Loucy (cell line): ENCODE measurements around the gene CRTAC1.

Source experiments
- H2AFZ ChIP-seq: fragments of 200-600 bp; sonication (generic); 2 replicates; pipeline ENCODE4 v1.6.0; 2016; ENCODE audit warnings: antibody characterized with exemption, mild to moderate bottlenecking, low read length, moderate library complexity
- H3F3A ChIP-seq: fragments of 200-600 bp; 2 replicates; pipeline ENCODE4 v1.6.0; 2016; ENCODE audit warnings: antibody characterized with exemption, low read depth, mild to moderate bottlenecking
- H3K27me3 ChIP-seq: fragments of 200-600 bp; sonication (generic); 2 replicates; pipeline ENCODE4 v1.6.1; 2014; ENCODE audit warnings: low read length, mild to moderate bottlenecking; ENCODE audit not compliant: insufficient read depth, poor library complexity, severe bottlenecking
- H3K36me3 ChIP-seq: fragments of 200-600 bp; sonication (generic); 2 replicates; pipeline ENCODE4 v1.6.1; 2016; ENCODE audit warnings: low read length; ENCODE audit not compliant: insufficient read depth
- H3K4me1 ChIP-seq: fragments of 200-600 bp; sonication (generic); 2 replicates; pipeline ENCODE4 v1.5.1; 2014; ENCODE audit warnings: low read length, mild to moderate bottlenecking; ENCODE audit not compliant: insufficient read depth, poor library complexity, severe bottlenecking
- H3K4me2 ChIP-seq: fragments of 200-600 bp; sonication (generic); 2 replicates; pipeline ENCODE4 v1.6.0; 2014; ENCODE audit warnings: antibody characterized with exemption, low read length, low read depth, mild to moderate bottlenecking; ENCODE audit not compliant: poor library complexity, severe bottlenecking
- H3K4me3 ChIP-seq: fragments of 200-600 bp; sonication (generic); 2 replicates; pipeline ENCODE4 v1.5.1; 2014; ENCODE audit warnings: low read length, mild to moderate bottlenecking, mixed read lengths; ENCODE audit not compliant: poor library complexity, severe bottlenecking
- H3K79me2 ChIP-seq: fragments of 200-600 bp; sonication (generic); 2 replicates; pipeline ENCODE4 v1.6.1; 2014; ENCODE audit warnings: low read length; ENCODE audit not compliant: insufficient read depth
- H3K9ac ChIP-seq: fragments of 200-600 bp; sonication (generic); 2 replicates; pipeline ENCODE4 v1.6.0; 2014; ENCODE audit warnings: mild to moderate bottlenecking, low read depth, low read length, moderate library complexity; ENCODE audit not compliant: poor library complexity, severe bottlenecking
- H3K9me2 ChIP-seq: fragments of 200-600 bp; sonication (generic); replicated peaks from 2 replicates; pipeline ENCODE4 v1.6.1; 2016; ENCODE audit warnings: low read depth, low read length, mixed read lengths
- H3K9me3 ChIP-seq: fragments of 200-600 bp; sonication (generic); 2 replicates; pipeline ENCODE4 v1.6.1; 2014; ENCODE audit warnings: mild to moderate bottlenecking, antibody characterized with exemption, low read length, low read depth; ENCODE audit not compliant: insufficient read depth
- H4K20me1 ChIP-seq: fragments of 200-600 bp; sonication (generic); 2 replicates; pipeline ENCODE4 v1.6.0; 2014; ENCODE audit warnings: antibody characterized with exemption, low read length, mild to moderate bottlenecking; ENCODE audit not compliant: insufficient read depth, poor library complexity, severe bottlenecking
- EZH2phosphoT487 ChIP-seq: fragments of 200-600 bp; IDR thresholded peaks from 2 replicates; pipeline ENCODE4 v1.6.1; 2018; ENCODE audit warnings: antibody characterized with exemption, mild to moderate bottlenecking, moderate library complexity, borderline replicate concordance
- TF ChIP-seq, protein P1 (sequence below): fragments of 200-600 bp; sonication (generic); conservative IDR thresholded peaks from 2 replicates; pipeline ENCODE4 v1.5.1; 2014; ENCODE audit warnings: mild to moderate bottlenecking, antibody characterized with exemption, low read length

The CRTAC1 gene

GRCh38 chr10:98013776-98014175, 16.6 kb downstream of the CRTAC1 start:
- Histone ChIP-seq H4K20me1 (no peaks in the 10 kb centered on the region), H3K4me2 (no peak overlapping the region), H3K9me3 (no peaks in the 10 kb centered on the region), H3K4me3 (no peak overlapping the region), H3K9me2 (no peaks in the 10 kb centered on the region), H3K27me3 (peaks cover 5% of the 10 kb centered on the region), H3K36me3 (no peaks in the 10 kb centered on the region), H3K4me1 (no peaks in the 10 kb centered on the region), H3K79me2 (no peaks in the 10 kb centered on the region), H2AFZ (no peak overlapping the region), H3F3A (no peaks in the 10 kb centered on the region), H3K9ac (no peak overlapping the region)
- TF ChIP-seq, protein P1, sequence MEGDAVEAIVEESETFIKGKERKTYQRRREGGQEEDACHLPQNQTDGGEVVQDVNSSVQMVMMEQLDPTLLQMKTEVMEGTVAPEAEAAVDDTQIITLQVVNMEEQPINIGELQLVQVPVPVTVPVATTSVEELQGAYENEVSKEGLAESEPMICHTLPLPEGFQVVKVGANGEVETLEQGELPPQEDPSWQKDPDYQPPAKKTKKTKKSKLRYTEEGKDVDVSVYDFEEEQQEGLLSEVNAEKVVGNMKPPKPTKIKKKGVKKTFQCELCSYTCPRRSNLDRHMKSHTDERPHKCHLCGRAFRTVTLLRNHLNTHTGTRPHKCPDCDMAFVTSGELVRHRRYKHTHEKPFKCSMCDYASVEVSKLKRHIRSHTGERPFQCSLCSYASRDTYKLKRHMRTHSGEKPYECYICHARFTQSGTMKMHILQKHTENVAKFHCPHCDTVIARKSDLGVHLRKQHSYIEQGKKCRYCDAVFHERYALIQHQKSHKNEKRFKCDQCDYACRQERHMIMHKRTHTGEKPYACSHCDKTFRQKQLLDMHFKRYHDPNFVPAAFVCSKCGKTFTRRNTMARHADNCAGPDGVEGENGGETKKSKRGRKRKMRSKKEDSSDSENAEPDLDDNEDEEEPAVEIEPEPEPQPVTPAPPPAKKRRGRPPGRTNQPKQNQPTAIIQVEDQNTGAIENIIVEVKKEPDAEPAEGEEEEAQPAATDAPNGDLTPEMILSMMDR = no peak
- TF ChIP-seq EZH2phosphoT487 = no peak

DNA sequence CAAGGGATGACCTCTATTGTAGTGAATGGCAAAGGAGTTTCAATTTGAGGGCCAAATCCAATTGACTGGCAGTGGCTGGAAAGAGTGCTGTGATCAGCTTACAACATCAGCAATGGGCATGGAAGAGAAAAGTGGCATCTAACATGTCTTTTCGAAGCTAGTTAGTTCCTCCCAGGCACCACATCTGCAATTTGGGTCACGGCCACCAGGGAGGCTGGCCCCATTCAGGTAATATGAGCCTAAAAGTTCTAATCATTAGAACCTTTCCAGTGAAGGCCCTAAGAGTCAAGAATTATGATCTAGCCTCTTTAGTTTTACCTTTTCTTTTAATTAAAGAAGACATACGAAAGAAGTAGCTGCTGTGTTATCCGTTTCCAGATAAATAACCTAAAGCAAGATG, 17.3 kb downstream of the CRTAC1 start:
- Histone ChIP-seq H3K9ac (no peak overlapping the region), H2AFZ (no peak overlapping the region), H3K9me2 (no peaks in the 10 kb centered on the region), H3K79me2 (no peaks in the 10 kb centered on the region), H3K36me3 (no peaks in the 10 kb centered on the region), H3K9me3 (no peaks in the 10 kb centered on the region), H3F3A (no peaks in the 10 kb centered on the region), H4K20me1 (no peaks in the 10 kb centered on the region), H3K4me1 (no peaks in the 10 kb centered on the region), H3K4me3 (no peak overlapping the region), H3K4me2 (no peak overlapping the region), H3K27me3 (peaks cover 5% of the 10 kb centered on the region)
- TF ChIP-seq EZH2phosphoT487 = no peak
- TF ChIP-seq, protein P1 = no peak; the same call in 1 of the 2 replicates

DNA sequence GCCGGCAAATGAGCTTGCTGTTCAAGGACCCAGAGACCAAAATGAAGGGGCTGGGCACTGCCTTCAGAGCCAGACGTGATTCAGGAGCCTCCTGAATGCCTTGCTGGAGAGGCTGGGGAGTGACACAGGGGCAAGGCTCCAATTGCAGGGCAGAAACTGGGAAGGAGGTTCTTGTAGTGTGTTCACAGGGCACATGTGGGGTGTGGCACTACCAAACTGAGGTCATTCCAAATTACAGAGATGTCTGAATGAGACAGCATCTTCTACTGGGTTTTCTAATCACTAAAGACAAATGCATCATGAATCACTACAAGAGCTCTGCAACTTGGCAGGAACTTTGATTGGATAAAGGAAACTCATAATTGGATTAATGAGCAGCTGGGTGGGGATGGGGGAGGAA, 17.8 kb downstream of the CRTAC1 start:
- TF ChIP-seq, protein P1 = no peak
- no peak for TF ChIP-seq EZH2phosphoT487
- H3F3A ChIP-seq = no peaks in the 10 kb centered on the region
- no peaks in the 10 kb centered on the region for H4K20me1 ChIP-seq
- H3K9me2 ChIP-seq = no peaks in the 10 kb centered on the region
- H3K9me3 ChIP-seq = no peaks in the 10 kb centered on the region
- no peak overlapping the region for H3K9ac ChIP-seq
- no peaks in the 10 kb centered on the region for H3K36me3 ChIP-seq
- H2AFZ ChIP-seq = no peak overlapping the region
- H3K4me2 ChIP-seq = no peak overlapping the region
- H3K4me1 ChIP-seq = no peaks in the 10 kb centered on the region
- H3K27me3 ChIP-seq = peaks cover 5% of the 10 kb centered on the region
- H3K4me3 ChIP-seq = no peak overlapping the region
- no peaks in the 10 kb centered on the region for H3K79me2 ChIP-seq
